GM23248 (cell line): Measurements from ENCODE around the gene DYRK1A.

Experiments used
- EZH2 ChIP-seq: fragments of 200-600 bp; sonication (generic); IDR thresholded peaks from 2 replicates; pipeline ENCODE4 v1.6.1; 2018; ENCODE audit warnings: antibody characterized with exemption, mild to moderate bottlenecking; ENCODE audit not compliant: insufficient read depth, poor library complexity, severe bottlenecking
- EZH2phosphoT487 ChIP-seq: fragments of 200-600 bp; sonication (generic); IDR thresholded peaks from 2 replicates; pipeline ENCODE4 v1.6.1; 2018; ENCODE audit warnings: antibody characterized with exemption, moderate library complexity, mild to moderate bottlenecking, low read depth; ENCODE audit not compliant: insufficient read depth

GRCh38 chr21:37502947-37503346, 136.4 kb downstream of the DYRK1A start:
- TF ChIP-seq EZH2 (no peak), EZH2phosphoT487 (no peak)
